ENCODE data around the gene TRIM32. TPM values are rescaled to one million over a fixed set of nuclear protein-coding genes. Genes with fewer than 3 reads are reported as not detected.

The TRIM32 gene
- total RNA-seq, 1 experiment from 2014 or later, result 22.3 TPM

DNA sequence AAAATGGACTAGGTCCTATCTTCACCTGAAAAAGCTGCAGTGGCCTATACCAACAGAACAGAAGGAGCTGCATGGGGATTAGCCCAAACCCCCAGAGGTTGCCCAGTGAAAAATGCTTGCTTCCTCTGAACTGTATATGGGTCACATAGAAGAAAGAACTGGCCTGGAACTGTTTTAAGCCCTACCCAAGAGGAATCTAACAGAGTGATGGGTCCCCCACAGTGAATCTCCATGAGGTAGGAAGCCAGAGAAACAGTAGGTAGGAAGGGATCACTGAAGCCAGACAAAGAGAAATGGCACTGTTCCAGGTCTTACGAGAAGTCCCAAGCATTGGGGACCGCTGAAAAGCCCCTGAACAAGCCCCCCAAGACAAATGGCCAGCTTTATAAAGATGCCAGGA is 28.8 kb upstream of the TRIM32 start:
- intact Hi-C loops (cut with micrococcal nuclease; ENCODE audit: unreplicated experiment), result no loop called here
- CTCF ChIA-PET, result no interaction called here
- no peaks in the 10 kb centered on the region for H3K27me3 Mint-ChIP-seq (ENCODE audit: insufficient read depth, unreplicated experiment)
- Histone ChIP-seq H3K4me1 (peaks cover 8% of the 10 kb centered on the region; the same call in 1 of the 2 replicates), H3K9me3 (no peaks in the 10 kb centered on the region), H3K4me3 (ENCODE audit: low read depth, low read length) (no peak overlapping the region), H3K27me3 (replicated peaks; ENCODE audit: control insufficient read depth, insufficient read depth, low read length) (no peaks in the 10 kb centered on the region), H3K36me3 (ENCODE audit: control insufficient read depth, insufficient read depth, low read length) (no peaks in the 10 kb centered on the region)
- H3K27ac Mint-ChIP-seq (ENCODE audit: unreplicated experiment), result no peak overlapping the region
- BruUV-seq (replicated peaks), result no TSS peak
- POLR2A ChIA-PET, result no interaction called here
- DNase-seq, result no peak
- H3K4me3 Mint-ChIP-seq (ENCODE audit: unreplicated experiment), result no peak overlapping the region
- no peak for TF ChIP-seq CTCF (IDR thresholded peaks at IDR 0.05; ENCODE audit: insufficient read depth in 1 of 2, low read depth in 1 of 2, low read length in 1 of 2, severe bottlenecking in 1 of 2, unreplicated experiment in 1 of 2)
- H3K36me3 Mint-ChIP-seq (ENCODE audit: insufficient read depth, unreplicated experiment), result no peaks in the 10 kb centered on the region
- H3K4me1 Mint-ChIP-seq (ENCODE audit: low read depth, unreplicated experiment), result no peaks in the 10 kb centered on the region
- H3K9me3 Mint-ChIP-seq (ENCODE audit: unreplicated experiment), result no peaks in the 10 kb centered on the region

DNA sequence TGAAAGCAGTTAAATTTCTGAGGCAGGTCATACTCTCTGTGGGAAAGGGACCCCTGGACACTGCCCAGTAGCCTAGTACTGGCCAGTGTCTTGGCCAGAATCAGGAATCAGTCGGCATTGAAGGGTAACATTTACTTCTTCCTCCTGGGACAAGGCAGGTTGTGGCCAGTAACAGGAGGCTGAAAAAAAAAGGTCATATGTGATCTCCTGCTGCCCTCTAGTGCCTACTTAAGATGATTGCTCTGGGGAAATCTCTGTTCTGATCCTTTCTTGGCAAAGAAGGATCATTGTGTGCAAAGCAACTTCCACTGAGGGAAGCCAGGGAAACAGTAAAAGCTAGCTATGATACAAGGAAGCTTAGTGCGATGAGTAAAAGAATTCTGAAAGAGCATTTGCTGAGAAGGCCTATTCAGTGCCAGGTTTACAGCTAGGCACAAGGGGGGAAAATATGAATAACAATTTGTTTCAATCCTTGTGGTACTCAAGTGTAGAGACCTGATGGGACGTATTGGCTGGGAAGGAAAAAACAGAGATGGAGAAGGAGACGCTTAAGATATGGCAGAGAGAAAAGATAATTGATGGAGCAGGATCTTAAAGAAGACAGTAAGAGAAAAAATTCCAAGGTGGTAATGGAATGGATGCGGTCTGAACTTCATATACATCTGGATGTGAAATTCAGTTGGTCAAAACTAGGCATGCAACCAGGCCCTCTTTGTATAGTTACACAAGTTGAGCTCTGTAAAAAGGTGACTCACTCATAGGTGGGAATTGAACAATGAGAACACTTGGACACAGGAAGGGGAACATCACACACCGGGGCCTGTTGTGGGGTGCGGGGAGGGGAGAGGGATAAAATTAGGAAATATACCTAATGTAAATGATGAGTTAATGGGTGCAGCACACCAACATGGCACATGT is 25.8 kb upstream of the TRIM32 start:
- BruUV-seq (replicated peaks), result no TSS peak
- DNase-seq, result peak in 1 of 2 experiments; percentile 48
- Mint-ChIP-seq H3K4me3 (ENCODE audit: unreplicated experiment) (no peak overlapping the region), H3K4me1 (ENCODE audit: low read depth, unreplicated experiment) (no peaks in the 10 kb centered on the region), H3K27ac (ENCODE audit: unreplicated experiment) (no peak overlapping the region), H3K9me3 (ENCODE audit: unreplicated experiment) (no peaks in the 10 kb centered on the region), H3K36me3 (ENCODE audit: insufficient read depth, unreplicated experiment) (no peaks in the 10 kb centered on the region), H3K27me3 (ENCODE audit: insufficient read depth, unreplicated experiment) (no peaks in the 10 kb centered on the region)
- no peaks in the 10 kb centered on the region for H3K9me3 ChIP-seq
- ChIA-PET CTCF (no interaction called here), POLR2A (no interaction called here)
- H3K4me3 ChIP-seq (ENCODE audit: low read depth, low read length), result no peak overlapping the region
- TF ChIP-seq CTCF (IDR thresholded peaks at IDR 0.05; ENCODE audit: insufficient read depth in 1 of 2, low read depth in 1 of 2, low read length in 1 of 2, severe bottlenecking in 1 of 2, unreplicated experiment in 1 of 2), result peak; percentile 73 to 75
- no peaks in the 10 kb centered on the region for H3K4me1 ChIP-seq
- intact Hi-C loops (cut with micrococcal nuclease; ENCODE audit: unreplicated experiment), result loop anchor here (1.0 to 2.0 kb wide), 6 partner anchors 72 to 1070 kb away; no protein-coding TSS in a partner anchor
- no peaks in the 10 kb centered on the region for H3K36me3 ChIP-seq (ENCODE audit: control insufficient read depth, insufficient read depth, low read length)
- no peaks in the 10 kb centered on the region for H3K27me3 ChIP-seq (replicated peaks; ENCODE audit: control insufficient read depth, insufficient read depth, low read length)

GRCh38 chr9:116662646-116663310 is 24.3 kb upstream of the TRIM32 start:
- ChIA-PET POLR2A (no interaction called here), CTCF (no interaction called here)
- BruUV-seq (replicated peaks), result no TSS peak
- H3K9me3 Mint-ChIP-seq (ENCODE audit: unreplicated experiment), result no peaks in the 10 kb centered on the region
- no peaks in the 10 kb centered on the region for H3K4me1 Mint-ChIP-seq (ENCODE audit: low read depth, unreplicated experiment)
- Histone ChIP-seq H3K9me3 (no peaks in the 10 kb centered on the region), H3K27me3 (replicated peaks; ENCODE audit: control insufficient read depth, insufficient read depth, low read length) (no peaks in the 10 kb centered on the region), H3K4me1 (no peaks in the 10 kb centered on the region), H3K36me3 (ENCODE audit: control insufficient read depth, insufficient read depth, low read length) (no peaks in the 10 kb centered on the region), H3K4me3 (ENCODE audit: low read depth, low read length) (no peak overlapping the region)
- intact Hi-C loops (cut with micrococcal nuclease; ENCODE audit: unreplicated experiment), result no loop called here
- no peak overlapping the region for H3K4me3 Mint-ChIP-seq (ENCODE audit: unreplicated experiment)
- no peak overlapping the region for H3K27ac Mint-ChIP-seq (ENCODE audit: unreplicated experiment)
- no peaks in the 10 kb centered on the region for H3K36me3 Mint-ChIP-seq (ENCODE audit: insufficient read depth, unreplicated experiment)
- no peak for TF ChIP-seq CTCF (IDR thresholded peaks at IDR 0.05; ENCODE audit: insufficient read depth in 1 of 2, low read depth in 1 of 2, low read length in 1 of 2, severe bottlenecking in 1 of 2, unreplicated experiment in 1 of 2)
- DNase-seq, result no peak
- H3K27me3 Mint-ChIP-seq (ENCODE audit: insufficient read depth, unreplicated experiment), result no peaks in the 10 kb centered on the region
